GM21447 (cell line): ENCODE measurements around the gene NLRC5.
A peak's percentile ranks its signal among the peaks of the same experiment; 100 is the strongest.
"Not testable (repeated sequence)": the region's sequence is repeated elsewhere in the genome, so short reads cannot be mapped to it uniquely, and the experiment has no call there.

Experiments
- ATAC-seq: cut with Tn5 transposase; IDR thresholded peaks from one replicate; pipeline ENCODE4 v1.9.1; 2021; ENCODE audit not compliant: unreplicated experiment

Gene NLRC5

GRCh38 chr16:56980792-56981724 lies 8.3 kb upstream of the NLRC5 start:
- ATAC-seq: peak; percentile 53

- ATAC-seq: no peak
Measured at GRCh38 chr16:56981729-56982271, 7.6 kb upstream of the NLRC5 start.

GRCh38 chr16:56982695-56983094 lies 6.7 kb upstream of the NLRC5 start:
- ATAC-seq: no peak

GRCh38 chr16:56983211-56983751 lies 6.1 kb upstream of the NLRC5 start:
- ATAC-seq: no peak

DNA sequence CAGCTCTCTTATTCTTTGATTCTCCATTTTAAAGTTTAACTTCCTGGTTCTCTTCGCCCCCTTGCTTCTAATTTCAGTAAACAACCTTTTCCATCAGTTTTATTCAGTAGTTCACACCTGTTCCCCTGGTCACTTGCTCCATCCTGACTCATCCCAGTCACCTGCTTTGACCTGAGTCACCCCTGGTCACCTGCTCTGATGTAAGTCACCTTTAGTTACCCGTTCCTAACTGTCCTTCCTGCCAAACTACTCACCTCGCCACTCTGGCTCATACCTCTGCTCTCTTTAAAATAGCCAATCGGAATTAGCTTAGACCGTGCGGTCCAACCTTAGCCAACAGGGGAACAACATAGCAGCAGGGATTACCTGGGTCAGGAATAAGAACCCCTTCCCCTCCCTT lies 4.7 kb upstream of the NLRC5 start:
- no peak for ATAC-seq

GRCh38 chr16:56985288-56985961 lies 3.9 kb upstream of the NLRC5 start:
- ATAC-seq: no peak

GRCh38 chr16:56985962-56986360 lies 3.4 kb upstream of the NLRC5 start:
- no peak for ATAC-seq

DNA sequence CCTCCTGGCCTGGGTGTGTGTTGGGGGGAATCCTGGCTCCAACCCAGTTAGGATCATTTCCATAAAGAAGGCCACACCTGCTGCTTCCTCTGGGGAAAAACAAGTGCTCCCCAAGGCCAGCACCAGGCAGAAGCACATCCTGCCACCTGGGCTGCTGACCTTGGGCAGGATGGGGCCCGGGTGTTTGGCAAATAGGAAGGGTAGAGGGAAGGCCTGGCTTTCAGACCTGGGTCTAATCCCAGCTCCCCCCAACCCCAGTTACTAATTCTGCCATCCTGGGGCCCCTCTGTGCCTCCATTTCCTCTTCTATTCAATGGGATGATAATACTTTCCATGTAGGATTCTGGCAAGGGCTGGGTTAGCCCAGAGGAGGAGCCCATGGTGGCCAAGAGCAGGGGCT lies 3.0 kb upstream of the NLRC5 start:
- no peak for ATAC-seq

- not testable (repeated sequence) for ATAC-seq
Measured at GRCh38 chr16:56986908-56987307, 2.4 kb upstream of the NLRC5 start.

GRCh38 chr16:56987692-56988091 lies 1.7 kb upstream of the NLRC5 start:
- no peak for ATAC-seq

GRCh38 chr16:56988161-56988947 lies 1.0 kb upstream of the NLRC5 start:
- ATAC-seq: no peak

GRCh38 chr16:56989988-56990387 lies 631 bp downstream of the NLRC5 start:
- no peak for ATAC-seq

- no peak for ATAC-seq
Measured at GRCh38 chr16:56990407-56991286, 1.3 kb downstream of the NLRC5 start.

- not testable (repeated sequence) for ATAC-seq
Measured at GRCh38 chr16:56992431-56992830, 3.1 kb downstream of the NLRC5 start.

- no peak for ATAC-seq
Measured at GRCh38 chr16:56993204-56993603, 3.8 kb downstream of the NLRC5 start.

- ATAC-seq: no peak
Measured at GRCh38 chr16:56994311-56994710, 5.0 kb downstream of the NLRC5 start.

DNA sequence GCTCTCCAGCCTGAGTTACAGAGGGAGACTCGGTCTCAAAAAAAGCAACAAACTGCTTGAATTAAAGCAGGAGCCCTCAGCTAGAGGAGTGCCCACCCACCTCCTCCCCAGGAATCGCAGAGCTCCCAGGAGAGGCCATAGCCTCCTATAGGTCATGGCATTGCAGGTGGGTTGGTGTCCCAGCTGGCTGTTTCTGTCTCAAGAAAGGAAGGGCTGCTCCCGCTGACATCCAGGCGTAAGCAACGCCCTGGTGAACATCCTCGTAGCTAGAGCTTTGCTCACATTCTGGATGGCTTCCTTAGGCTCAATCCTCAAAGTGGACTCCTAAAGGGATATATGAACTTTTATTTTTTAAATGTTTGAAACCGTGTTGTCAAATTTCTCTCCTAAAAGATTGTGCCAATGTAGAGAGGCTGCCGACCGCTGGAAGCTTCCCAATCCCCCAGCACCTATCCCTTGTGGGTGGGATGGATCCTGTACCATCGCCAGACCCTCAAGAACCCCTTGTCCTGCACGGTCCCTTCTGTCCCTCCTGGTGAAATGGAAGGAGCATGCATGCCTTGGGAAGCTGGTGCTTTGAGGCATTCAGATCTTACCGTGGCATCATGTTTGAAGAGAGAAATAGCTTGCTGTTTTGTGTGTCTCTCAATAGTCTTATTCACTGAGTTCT lies 5.9 kb downstream of the NLRC5 start:
- ATAC-seq: no peak

DNA sequence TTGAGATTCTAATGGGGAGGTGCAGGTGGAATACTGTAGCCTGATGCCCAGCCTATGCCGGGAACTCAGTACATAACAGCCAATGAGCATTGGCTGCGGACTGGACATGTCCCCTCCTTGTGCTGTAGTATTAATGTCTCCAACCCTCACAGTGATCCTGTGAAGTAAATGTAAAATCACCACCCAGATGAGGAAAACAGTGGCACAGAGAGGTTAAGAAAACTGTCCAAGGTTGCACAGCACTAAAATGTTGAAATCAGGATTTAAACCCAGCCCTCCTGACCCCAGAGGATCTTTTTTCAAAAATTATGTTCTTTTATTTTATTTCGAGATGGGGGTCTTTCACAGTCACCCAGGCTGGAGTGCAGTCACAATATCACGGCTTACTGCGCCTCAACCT lies 7.9 kb downstream of the NLRC5 start:
- no peak for ATAC-seq

GRCh38 chr16:56997931-56998330 lies 8.6 kb downstream of the NLRC5 start:
- no peak for ATAC-seq
